H1 (cell line): ENCODE data around the gene TOMT.

ENCODE experiments used
- TEAD4 ChIP-seq: IDR thresholded peaks from 2 replicates; pipeline ENCODE4 v1.6.1; 2012; ENCODE audit warnings: low read depth, low read length, inconsistent platforms, mixed read lengths
- TF ChIP-seq, protein P1 (sequence below): fragments of 300-600 bp; sonication (generic); IDR thresholded peaks from 2 replicates; pipeline ENCODE4 v1.7.1; 2012; ENCODE audit warnings: low read length, moderate library complexity, mild to moderate bottlenecking, inconsistent platforms; ENCODE audit not compliant: insufficient replicate concordance

DNA sequence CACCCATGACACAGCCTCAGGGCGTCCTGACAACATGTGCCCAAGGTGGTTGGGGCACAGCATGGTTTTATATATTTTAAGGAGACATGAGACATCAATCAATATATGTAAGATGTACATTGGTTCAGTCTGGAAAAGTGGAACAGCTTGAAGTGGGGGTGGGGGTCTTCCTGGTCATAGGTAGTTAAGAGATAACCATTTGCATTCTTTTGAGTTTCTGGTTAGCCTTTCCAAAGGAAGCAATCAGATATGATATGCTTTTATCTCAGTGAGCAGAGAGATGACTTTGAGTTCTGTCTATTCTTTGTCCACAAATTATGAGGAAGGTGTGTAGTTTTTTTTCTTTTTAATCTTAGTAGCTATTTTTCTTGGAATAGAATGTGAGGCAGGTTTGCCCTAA is 16.9 kb downstream of the TOMT start:
- TF ChIP-seq, protein P1, sequence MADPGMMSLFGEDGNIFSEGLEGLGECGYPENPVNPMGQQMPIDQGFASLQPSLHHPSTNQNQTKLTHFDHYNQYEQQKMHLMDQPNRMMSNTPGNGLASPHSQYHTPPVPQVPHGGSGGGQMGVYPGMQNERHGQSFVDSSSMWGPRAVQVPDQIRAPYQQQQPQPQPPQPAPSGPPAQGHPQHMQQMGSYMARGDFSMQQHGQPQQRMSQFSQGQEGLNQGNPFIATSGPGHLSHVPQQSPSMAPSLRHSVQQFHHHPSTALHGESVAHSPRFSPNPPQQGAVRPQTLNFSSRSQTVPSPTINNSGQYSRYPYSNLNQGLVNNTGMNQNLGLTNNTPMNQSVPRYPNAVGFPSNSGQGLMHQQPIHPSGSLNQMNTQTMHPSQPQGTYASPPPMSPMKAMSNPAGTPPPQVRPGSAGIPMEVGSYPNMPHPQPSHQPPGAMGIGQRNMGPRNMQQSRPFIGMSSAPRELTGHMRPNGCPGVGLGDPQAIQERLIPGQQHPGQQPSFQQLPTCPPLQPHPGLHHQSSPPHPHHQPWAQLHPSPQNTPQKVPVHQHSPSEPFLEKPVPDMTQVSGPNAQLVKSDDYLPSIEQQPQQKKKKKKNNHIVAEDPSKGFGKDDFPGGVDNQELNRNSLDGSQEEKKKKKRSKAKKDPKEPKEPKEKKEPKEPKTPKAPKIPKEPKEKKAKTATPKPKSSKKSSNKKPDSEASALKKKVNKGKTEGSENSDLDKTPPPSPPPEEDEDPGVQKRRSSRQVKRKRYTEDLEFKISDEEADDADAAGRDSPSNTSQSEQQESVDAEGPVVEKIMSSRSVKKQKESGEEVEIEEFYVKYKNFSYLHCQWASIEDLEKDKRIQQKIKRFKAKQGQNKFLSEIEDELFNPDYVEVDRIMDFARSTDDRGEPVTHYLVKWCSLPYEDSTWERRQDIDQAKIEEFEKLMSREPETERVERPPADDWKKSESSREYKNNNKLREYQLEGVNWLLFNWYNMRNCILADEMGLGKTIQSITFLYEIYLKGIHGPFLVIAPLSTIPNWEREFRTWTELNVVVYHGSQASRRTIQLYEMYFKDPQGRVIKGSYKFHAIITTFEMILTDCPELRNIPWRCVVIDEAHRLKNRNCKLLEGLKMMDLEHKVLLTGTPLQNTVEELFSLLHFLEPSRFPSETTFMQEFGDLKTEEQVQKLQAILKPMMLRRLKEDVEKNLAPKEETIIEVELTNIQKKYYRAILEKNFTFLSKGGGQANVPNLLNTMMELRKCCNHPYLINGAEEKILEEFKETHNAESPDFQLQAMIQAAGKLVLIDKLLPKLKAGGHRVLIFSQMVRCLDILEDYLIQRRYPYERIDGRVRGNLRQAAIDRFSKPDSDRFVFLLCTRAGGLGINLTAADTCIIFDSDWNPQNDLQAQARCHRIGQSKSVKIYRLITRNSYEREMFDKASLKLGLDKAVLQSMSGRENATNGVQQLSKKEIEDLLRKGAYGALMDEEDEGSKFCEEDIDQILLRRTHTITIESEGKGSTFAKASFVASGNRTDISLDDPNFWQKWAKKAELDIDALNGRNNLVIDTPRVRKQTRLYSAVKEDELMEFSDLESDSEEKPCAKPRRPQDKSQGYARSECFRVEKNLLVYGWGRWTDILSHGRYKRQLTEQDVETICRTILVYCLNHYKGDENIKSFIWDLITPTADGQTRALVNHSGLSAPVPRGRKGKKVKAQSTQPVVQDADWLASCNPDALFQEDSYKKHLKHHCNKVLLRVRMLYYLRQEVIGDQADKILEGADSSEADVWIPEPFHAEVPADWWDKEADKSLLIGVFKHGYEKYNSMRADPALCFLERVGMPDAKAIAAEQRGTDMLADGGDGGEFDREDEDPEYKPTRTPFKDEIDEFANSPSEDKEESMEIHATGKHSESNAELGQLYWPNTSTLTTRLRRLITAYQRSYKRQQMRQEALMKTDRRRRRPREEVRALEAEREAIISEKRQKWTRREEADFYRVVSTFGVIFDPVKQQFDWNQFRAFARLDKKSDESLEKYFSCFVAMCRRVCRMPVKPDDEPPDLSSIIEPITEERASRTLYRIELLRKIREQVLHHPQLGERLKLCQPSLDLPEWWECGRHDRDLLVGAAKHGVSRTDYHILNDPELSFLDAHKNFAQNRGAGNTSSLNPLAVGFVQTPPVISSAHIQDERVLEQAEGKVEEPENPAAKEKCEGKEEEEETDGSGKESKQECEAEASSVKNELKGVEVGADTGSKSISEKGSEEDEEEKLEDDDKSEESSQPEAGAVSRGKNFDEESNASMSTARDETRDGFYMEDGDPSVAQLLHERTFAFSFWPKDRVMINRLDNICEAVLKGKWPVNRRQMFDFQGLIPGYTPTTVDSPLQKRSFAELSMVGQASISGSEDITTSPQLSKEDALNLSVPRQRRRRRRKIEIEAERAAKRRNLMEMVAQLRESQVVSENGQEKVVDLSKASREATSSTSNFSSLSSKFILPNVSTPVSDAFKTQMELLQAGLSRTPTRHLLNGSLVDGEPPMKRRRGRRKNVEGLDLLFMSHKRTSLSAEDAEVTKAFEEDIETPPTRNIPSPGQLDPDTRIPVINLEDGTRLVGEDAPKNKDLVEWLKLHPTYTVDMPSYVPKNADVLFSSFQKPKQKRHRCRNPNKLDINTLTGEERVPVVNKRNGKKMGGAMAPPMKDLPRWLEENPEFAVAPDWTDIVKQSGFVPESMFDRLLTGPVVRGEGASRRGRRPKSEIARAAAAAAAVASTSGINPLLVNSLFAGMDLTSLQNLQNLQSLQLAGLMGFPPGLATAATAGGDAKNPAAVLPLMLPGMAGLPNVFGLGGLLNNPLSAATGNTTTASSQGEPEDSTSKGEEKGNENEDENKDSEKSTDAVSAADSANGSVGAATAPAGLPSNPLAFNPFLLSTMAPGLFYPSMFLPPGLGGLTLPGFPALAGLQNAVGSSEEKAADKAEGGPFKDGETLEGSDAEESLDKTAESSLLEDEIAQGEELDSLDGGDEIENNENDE: no peak
- TF ChIP-seq TEAD4: no peak
